OCI-LY3 (cell line): ENCODE data around the gene MACC1.

Source experiments
- H2AFZ ChIP-seq: fragments of 200-600, 300-600 bp; shearing (Covaris generic); 2 replicates; pipeline ENCODE4 v1.6.0; 2014; ENCODE audit warnings: antibody characterized with exemption, low read depth, low read length
- H3K27ac ChIP-seq: fragments of 200-600, 300-600 bp; sonication (generic); 2 replicates; pipeline ENCODE4 v1.5.1; 2014; ENCODE audit warnings: mild to moderate bottlenecking, low read length, moderate library complexity, mixed read lengths
- H3K27me3 ChIP-seq: fragments of 200-600, 300-600 bp; sonication (generic); 2 replicates; pipeline ENCODE4 v1.6.1; 2014; ENCODE audit warnings: low read depth, low read length, mixed read lengths
- H3K36me3 ChIP-seq: fragments of 200-600, 300-600 bp; sonication (generic); replicated peaks from 2 replicates; pipeline ENCODE3; 2014; ENCODE audit warnings: low read depth, low read length, mixed read lengths
- H3K4me1 ChIP-seq: fragments of 300-600, 200-600 bp; sonication (generic); 2 replicates; pipeline ENCODE4 v1.6.1; 2014; ENCODE audit warnings: low read length, mixed read lengths
- H3K4me2 ChIP-seq: fragments of 200-600, 300-600 bp; sonication (generic); 2 replicates; pipeline ENCODE4 v1.6.1; 2014; ENCODE audit warnings: low read length, mixed read lengths
- H3K4me3 ChIP-seq: fragments of 300-600, 200-600 bp; sonication (generic); 2 replicates; pipeline ENCODE4 v1.5.1; 2014; ENCODE audit warnings: antibody characterized with exemption, mild to moderate bottlenecking, low read length, moderate library complexity
- H3K79me2 ChIP-seq: fragments of 300-600, 200-600 bp; shearing (Covaris generic); 2 replicates; pipeline ENCODE4 v1.6.1; 2014; ENCODE audit warnings: mild to moderate bottlenecking, low read length, mixed read lengths
- H3K9ac ChIP-seq: fragments of 300-600, 200-600 bp; shearing (Covaris generic); 2 replicates; pipeline ENCODE4 v1.6.0; 2014; ENCODE audit warnings: mild to moderate bottlenecking, low read length, moderate library complexity
- H3K9me3 ChIP-seq: fragments of 200-600, 300-600 bp; shearing (Covaris generic); 2 replicates; pipeline ENCODE4 v1.6.1; 2014; ENCODE audit warnings: low read length, mixed read lengths; ENCODE audit not compliant: insufficient read depth
- H4K20me1 ChIP-seq: fragments of 200-600, 300-600 bp; sonication (generic); 2 replicates; pipeline ENCODE4 v1.6.1; 2016; ENCODE audit warnings: low read length, mixed read lengths; ENCODE audit not compliant: insufficient read depth
- CTCF ChIP-seq: fragments of 200-600, 300-600 bp; sonication (generic); IDR thresholded peaks from 2 replicates; pipeline ENCODE4 v1.5.1; 2014; ENCODE audit warnings: antibody characterized with exemption, low read length, low read depth
- EZH2phosphoT487 ChIP-seq: fragments of 200-600 bp; shearing (Covaris generic); IDR thresholded peaks from 2 replicates; pipeline ENCODE4 v1.6.1; 2018; ENCODE audit warnings: antibody characterized with exemption, mixed run types, low read depth

Gene MACC1

GRCh38 chr7:20114468-20114867 lies 102.7 kb downstream of the MACC1 start:
- TF ChIP-seq CTCF (no peak), EZH2phosphoT487 (no peak)
- peak overlapping the region; percentile 60 for H3K27ac ChIP-seq

GRCh38 chr7:20113427-20114027 lies 103.7 kb downstream of the MACC1 start:
- H3K27ac ChIP-seq: peak overlapping the region; percentile 51
- peak overlapping the region; percentile 12; the same call in 1 of the 2 replicates for H3K9ac ChIP-seq
- TF ChIP-seq CTCF: peak; percentile 5; the same call in 1 of the 2 replicates
- TF ChIP-seq EZH2phosphoT487: no peak
- H3K9me3 ChIP-seq: no peaks in the 10 kb centered on the region
- peaks cover 45% of the 10 kb centered on the region for H3K4me1 ChIP-seq
- H4K20me1 ChIP-seq: no peaks in the 10 kb centered on the region
- H3K4me2 ChIP-seq: peak overlapping the region; percentile 67
- peak overlapping the region; percentile 29 for H3K4me3 ChIP-seq
- H3K36me3 ChIP-seq: no peaks in the 10 kb centered on the region
- H2AFZ ChIP-seq: no peak overlapping the region
- no peaks in the 10 kb centered on the region for H3K79me2 ChIP-seq
- H3K27me3 ChIP-seq: no peaks in the 10 kb centered on the region

More at GRCh38 chr7:20114468-20114867, 102.7 kb downstream of the MACC1 start:
- no peak overlapping the region for H2AFZ ChIP-seq
- H3K36me3 ChIP-seq: no peaks in the 10 kb centered on the region
- H3K4me2 ChIP-seq: peak overlapping the region; percentile 67
- H3K27me3 ChIP-seq: no peaks in the 10 kb centered on the region
- no peaks in the 10 kb centered on the region for H3K79me2 ChIP-seq
- peak overlapping the region; percentile 42 for H3K4me3 ChIP-seq
- H4K20me1 ChIP-seq: no peaks in the 10 kb centered on the region
- H3K9me3 ChIP-seq: no peaks in the 10 kb centered on the region
- H3K4me1 ChIP-seq: peaks cover 45% of the 10 kb centered on the region
- H3K9ac ChIP-seq: peak overlapping the region; percentile 50; the same call in 1 of the 2 replicates

GRCh38 chr7:20112696-20113095 lies 104.5 kb downstream of the MACC1 start:
- Histone ChIP-seq H3K4me2 (peak overlapping the region; percentile 67; the same call in 1 of the 2 replicates), H4K20me1 (no peaks in the 10 kb centered on the region), H3K4me3 (no peak overlapping the region), H2AFZ (no peak overlapping the region), H3K4me1 (peaks cover 45% of the 10 kb centered on the region), H3K27ac (peak overlapping the region; percentile 51; the same call in 1 of the 2 replicates), H3K36me3 (no peaks in the 10 kb centered on the region), H3K79me2 (no peaks in the 10 kb centered on the region), H3K9ac (no peak overlapping the region), H3K9me3 (no peaks in the 10 kb centered on the region), H3K27me3 (no peaks in the 10 kb centered on the region)
- no peak for TF ChIP-seq CTCF
- TF ChIP-seq EZH2phosphoT487: no peak

GRCh38 chr7:20111821-20112542 lies 105.2 kb downstream of the MACC1 start:
- TF ChIP-seq EZH2phosphoT487: no peak
- TF ChIP-seq CTCF: no peak
- no peak overlapping the region for H3K4me3 ChIP-seq
- H3K27ac ChIP-seq: no peak overlapping the region
- H3K9me3 ChIP-seq: no peaks in the 10 kb centered on the region
- peaks cover 45% of the 10 kb centered on the region for H3K4me1 ChIP-seq
- no peaks in the 10 kb centered on the region for H3K79me2 ChIP-seq
- H2AFZ ChIP-seq: no peak overlapping the region
- no peaks in the 10 kb centered on the region for H4K20me1 ChIP-seq
- H3K9ac ChIP-seq: no peak overlapping the region
- H3K27me3 ChIP-seq: no peaks in the 10 kb centered on the region
- no peaks in the 10 kb centered on the region for H3K36me3 ChIP-seq
- peak overlapping the region; percentile 23 for H3K4me2 ChIP-seq
